Measurements from ENCODE around the gene PITPNC1. TPM values are rescaled to one million over a fixed set of nuclear protein-coding genes. Genes with fewer than 3 reads are reported as not detected.
A peak's percentile ranks its signal among the peaks of the same experiment; 100 is the strongest.
"Not testable (repeated sequence)": the region's sequence is repeated elsewhere in the genome, so short reads cannot be mapped to it uniquely, and the experiment has no call there.

PITPNC1 gene
- total RNA-seq, 1 donor from 2014 or later: 35.0 TPM

DNA sequence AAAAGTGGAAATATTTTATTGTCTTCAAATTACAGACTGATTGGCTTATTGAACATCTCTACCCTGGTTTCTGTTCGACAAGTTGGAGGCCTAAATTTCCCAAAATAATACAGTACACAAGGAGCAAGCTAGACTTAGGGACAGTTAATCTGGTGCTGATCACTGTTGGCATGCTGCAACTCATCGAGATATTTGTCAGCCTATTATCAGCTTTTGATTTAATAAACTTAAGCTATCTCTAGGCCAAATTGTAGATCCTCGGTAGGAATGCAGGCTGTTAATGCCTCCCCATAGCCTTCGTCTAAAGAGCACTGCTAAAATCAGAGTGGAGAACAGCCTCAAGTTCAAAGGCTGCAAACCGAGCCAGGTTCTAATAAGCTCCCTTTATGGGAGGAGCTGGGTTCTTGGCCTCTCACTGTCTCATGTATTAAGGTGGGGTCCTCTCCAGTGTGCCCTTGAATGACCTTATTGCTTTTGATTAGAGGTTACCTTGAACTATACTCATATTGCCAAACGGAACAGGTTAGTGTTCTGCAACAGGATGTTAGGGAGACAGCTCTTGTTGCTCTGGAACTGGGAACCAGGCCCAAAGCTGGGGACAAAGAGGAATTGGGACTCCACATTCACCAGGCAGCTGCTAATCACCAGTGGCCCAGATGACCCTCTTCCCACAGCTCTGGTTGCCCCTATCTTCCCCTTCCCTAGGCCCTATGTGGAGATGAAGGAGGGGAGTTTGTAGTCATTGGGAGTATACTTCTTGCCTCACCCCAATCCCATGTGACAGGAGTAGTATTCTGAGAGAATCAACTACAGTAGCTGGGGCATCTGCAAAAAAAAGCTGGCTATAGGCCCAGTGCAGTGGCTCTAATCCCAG lies 271.2 kb downstream of the PITPNC1 start:
- no peak for DNase-seq (ENCODE audit: low spot score)

DNA sequence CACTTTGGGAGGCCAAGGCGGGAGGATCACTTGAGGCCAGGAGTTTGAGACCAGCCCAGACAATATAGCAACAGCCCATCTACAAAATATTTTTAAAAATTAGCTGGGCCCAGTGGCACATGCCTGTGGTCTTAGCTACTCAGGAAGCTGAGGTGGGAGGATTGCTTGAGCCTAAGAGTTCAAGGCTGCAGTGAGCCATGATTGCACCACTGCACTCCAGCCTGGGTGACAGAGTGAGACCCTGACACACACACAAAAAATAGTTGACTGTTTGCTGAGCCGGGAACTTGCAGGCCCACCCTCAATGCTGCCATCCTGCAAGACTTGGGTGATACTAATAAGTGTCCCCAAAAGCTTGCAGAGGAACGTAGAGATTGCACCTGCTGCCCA lies 271.8 kb downstream of the PITPNC1 start:
- not testable (repeated sequence) for DNase-seq (ENCODE audit: low spot score)

DNA sequence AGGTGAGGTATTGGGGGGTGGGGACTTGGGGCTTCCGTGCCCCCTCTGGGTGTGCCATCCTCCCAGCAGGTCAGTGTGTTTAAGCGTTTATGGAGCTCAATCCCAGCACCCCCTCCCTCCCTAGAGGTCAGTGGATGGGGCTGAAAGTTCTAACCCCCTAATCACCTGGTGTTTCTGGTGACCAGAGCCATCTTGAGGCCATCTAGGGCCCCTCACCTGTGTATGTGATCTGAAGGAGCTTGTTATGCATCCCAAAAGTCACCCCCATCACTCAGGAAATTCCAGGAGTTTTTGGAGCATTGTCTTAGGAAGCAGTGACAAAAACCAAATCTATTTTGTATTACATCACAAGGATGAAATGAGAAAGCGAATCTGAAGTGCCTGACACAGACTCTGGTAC lies 272.8 kb downstream of the PITPNC1 start:
- no peak for DNase-seq (ENCODE audit: low spot score)

GRCh38 chr17:67651218-67651579 lies 274.1 kb downstream of the PITPNC1 start:
- not testable (repeated sequence) for DNase-seq (ENCODE audit: low spot score)

DNA sequence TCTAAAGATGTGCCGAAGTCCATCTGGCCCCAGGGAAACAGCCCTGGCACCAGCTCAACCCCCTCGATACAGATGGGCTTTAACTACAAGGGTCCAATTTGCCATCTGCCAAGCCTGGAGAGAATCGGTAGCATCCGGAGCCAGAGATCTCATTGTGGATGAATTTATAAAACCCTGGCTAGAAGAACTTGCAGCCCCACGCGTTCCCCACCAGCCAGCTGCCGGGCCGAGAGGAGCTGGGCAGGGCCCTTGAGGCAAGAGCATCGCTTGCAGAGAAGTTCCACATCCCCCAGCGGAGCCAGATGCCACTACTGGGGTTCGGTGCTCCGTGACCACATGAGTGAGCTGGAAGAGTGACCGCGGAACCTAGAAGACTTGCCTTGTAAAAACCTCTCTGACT lies 275.4 kb downstream of the PITPNC1 start:
- DNase-seq (ENCODE audit: low spot score): no peak

GRCh38 chr17:67655478-67656148 lies 278.5 kb downstream of the PITPNC1 start:
- no peak for DNase-seq (ENCODE audit: low spot score)

DNA sequence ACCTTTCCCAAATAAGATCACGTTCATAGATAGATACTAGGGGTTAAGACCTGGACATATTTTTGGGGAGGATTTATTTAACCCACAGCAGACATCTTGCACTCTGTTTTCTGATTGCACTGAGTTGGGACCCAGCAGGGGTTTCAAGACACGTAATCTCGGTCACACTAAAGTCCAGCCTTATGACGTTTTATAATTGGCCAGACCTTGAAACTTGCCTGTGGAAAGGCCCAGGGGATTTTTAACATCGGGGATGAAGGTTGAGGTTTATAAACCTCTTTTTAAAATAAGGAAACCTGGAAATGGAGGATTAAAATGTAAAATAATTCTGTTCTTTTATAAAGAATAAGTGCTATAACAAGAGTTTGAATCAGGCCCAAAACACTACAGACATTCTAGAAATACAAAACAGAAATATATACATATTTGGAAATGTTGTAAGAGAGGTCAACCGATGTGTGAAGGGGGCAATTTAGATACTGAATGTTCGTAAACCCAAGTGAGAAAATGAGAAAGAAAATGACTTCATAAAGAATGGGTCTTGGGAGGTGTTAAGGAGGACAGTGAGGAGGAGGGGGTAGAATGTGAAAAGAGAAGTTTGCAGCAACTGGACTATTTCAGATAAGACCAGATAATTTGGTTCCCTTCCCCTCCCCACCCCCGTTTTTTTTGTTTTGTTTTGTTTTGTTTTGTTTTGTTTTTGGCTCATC lies 279.6 kb downstream of the PITPNC1 start:
- DNase-seq (ENCODE audit: low spot score): no peak

DNA sequence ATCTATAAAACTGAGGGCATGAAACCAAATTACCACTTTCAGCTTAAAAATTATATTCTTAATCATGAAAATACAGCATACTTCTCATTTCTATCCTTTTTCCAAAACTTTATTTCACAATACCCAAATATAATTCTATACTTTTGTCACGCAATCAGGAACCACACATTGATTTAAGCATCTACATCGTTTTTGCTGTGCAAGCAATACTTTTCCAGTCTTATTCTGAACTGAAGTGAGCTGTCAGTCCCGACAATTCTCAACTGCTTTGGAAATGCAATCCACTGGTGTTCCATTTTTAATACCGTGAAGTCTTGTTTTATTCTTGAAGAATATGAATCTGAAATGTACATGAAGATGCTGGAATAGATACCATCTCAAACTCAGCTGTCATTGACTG lies 280.5 kb downstream of the PITPNC1 start:
- no peak for DNase-seq (ENCODE audit: low spot score)

DNA sequence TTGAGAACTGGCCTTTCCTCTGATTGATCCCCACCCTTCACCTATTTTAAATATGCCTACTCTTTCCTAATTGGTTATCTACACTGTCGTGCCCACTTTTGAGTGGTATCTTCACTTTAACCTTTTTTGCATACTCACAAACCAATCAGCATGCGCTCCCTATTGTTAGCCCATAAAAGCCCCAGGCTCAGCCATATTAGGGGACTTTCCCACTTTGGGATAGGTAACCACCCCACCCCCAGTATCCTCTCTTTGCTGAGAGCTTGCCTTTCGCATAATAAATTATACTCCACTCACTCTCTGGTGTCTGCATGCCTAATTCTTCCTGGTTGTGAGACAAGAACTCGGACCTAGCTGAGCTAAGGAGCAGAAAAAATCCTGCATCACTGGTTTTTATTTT lies 281.2 kb downstream of the PITPNC1 start:
- DNase-seq (ENCODE audit: low spot score): no peak

DNA sequence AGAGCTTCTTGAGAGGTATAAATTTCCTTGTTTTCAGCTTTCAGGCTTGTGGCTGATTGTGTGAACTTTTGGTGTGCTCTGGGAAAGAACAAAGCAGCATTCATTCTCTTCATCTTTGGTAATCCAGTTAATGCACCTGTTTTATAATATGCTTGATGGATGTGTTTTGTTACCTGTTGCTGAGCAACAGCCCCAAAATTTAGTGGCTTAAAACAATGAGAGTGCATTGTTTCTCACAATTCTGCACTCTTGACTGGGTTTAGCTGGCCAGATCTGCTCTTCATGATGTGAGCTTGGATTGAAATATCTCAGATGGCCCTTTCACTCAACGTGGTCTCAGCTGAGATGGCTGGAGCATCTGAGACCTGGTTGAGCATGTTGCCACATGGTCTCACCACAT lies 281.9 kb downstream of the PITPNC1 start:
- no peak for DNase-seq (ENCODE audit: low spot score)

GRCh38 chr17:67662712-67663111 lies 285.6 kb downstream of the PITPNC1 start:
- DNase-seq (ENCODE audit: low spot score): no peak

DNA sequence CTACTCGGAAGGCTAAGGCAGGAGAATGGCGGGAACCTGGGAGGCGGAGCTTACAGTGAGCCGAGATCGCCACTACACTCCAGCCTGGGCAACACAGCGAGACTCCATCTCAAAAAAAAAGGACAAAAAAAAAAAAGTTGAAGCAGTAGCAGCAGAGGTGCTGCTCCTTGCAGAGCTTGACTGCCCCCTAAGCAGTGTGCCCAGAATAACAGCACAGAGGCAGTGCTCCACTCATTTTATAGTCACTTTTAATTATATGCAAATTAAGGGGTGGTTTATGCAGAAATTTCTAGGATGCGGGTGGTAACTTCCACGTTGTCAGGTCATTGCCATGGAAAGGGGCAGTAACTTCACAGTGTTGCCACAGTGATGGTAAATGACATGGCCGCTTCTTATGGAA lies 286.4 kb downstream of the PITPNC1 start:
- DNase-seq (ENCODE audit: low spot score): no peak

DNA sequence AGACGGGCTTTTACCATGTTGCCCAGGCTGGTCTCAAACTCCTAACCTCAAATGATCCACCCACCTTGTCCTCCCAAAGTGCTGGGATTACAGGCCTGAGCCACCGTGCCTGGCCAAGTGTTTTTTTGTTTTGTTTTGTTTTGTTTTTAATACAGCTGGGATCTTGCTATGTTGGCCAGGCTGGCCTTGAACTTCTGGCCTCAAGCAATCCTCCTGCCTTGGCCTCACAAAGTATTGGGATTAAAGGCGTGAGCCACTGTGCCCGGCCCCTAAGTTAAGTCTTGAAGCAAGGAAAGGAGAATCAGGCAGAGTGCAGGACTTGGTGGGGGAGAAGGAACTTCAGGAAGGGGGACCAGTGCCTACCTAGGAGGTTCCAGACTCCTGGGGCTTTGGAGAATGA lies 288.9 kb downstream of the PITPNC1 start:
- no peak for DNase-seq (ENCODE audit: low spot score)

GRCh38 chr17:67666710-67667109 lies 289.6 kb downstream of the PITPNC1 start:
- DNase-seq (ENCODE audit: low spot score): no peak

DNA sequence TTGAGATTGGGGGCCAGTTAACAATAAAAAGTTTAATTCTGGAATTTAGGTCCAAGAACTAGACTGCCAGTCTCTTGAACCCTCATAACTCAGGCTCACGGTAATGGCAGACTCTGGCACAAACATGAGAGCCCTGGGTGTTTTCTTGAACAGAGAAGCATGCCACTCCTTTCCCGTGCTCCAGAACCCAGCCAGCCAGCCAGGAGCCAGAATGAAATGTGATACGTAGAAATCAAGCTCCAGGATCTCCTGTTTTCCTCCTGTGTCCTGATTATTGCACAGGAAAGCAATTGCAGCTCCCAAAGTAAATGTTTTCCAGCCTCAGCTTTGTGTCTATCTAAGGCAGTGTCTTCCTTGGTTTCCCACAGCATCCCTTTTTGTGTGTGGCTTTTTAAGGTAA lies 294.4 kb downstream of the PITPNC1 start:
- DNase-seq (ENCODE audit: low spot score): no peak

GRCh38 chr17:67672592-67673335 lies 295.7 kb downstream of the PITPNC1 start:
- peak; percentile 34 for DNase-seq (ENCODE audit: low spot score)

DNA sequence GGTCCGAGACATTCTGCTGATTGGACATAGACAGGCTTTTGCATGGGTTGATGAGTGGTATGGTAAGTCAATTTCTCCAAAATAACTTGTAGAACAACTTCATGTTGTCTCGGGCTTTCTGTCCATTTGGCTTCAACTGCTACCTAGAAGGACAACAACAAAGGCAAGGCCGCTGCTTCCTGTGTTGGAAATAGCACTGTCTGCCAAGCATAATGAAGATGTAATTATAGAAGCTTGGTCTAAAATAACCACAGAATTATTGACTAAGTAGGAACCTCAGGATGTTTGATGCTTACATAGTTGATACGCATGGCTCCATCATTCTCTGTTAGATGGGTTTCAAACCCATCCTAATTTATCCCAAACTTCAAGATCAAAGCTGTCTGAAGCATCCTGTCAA lies 298.4 kb downstream of the PITPNC1 start:
- DNase-seq (ENCODE audit: low spot score): no peak

DNA sequence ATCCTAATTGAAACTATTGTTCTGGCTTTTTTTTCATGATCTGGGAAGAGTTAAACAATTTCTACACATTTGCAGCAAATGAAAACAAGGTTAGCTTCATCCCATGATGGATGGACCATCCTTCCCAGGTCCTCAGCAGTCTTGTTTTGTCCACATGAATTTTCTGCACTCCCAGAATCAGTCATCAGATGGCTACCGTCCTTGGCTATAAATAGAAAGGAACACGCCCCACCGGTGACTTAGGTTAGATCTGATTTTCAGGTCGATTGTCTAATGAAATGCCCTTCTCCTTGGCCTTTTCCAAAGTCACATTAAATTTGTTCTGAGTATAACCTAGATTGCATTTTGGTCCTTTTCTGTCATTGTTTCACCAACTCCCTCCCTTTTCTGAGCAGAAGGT lies 299.2 kb downstream of the PITPNC1 start:
- DNase-seq (ENCODE audit: low spot score): peak; percentile 22

GRCh38 chr17:67678414-67678813 lies 301.3 kb downstream of the PITPNC1 start:
- DNase-seq (ENCODE audit: low spot score): no peak

DNA sequence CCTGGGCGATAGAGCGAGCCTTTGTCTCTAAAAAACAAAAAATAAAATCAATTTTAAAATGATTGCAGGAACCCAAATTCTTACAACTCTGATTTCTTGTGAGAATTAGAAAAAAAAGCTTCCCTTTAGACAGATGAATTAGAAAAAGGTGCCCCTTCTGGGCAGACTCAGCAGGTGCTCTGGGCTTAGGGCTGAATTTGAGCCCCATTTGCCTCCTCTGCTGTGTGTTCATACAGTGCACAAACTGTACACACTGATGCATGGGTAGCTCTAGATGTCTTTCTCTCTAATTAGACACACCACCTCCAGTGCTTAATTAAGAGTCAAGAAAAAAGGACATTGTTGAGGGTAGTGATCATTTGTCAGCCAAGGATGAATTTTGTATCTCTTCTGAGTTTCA lies 302.1 kb downstream of the PITPNC1 start:
- no peak for DNase-seq (ENCODE audit: low spot score)

DNA sequence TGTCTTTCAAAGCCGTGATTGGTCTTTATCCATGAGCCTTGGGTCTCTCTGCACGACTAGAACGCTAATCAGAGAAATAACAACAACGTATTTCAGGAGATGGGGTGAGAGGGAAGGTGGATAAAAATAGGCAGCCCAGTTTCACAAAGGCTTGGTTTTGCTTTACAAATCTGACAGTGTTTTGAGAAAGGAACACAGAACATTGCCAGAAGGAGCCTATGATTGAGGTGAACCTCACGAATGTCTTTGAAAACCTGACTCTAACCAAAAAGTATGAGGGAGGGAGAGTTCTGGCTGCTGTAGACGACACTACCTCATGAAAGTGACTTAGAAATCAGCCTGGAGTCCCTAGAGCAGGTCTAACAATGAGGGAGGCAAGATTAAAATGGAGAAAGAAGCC lies 302.6 kb downstream of the PITPNC1 start:
- DNase-seq (ENCODE audit: low spot score): no peak

Measured in mucosa of gallbladder (tissue), 1 donor.